Ishikawa (cell line): ENCODE measurements around the gene TRIM54.

ENCODE experiments used
- CEBPB ChIP-seq: IDR thresholded peaks from 2 replicates; pipeline ENCODE4 v1.6.1; 2012
- EP300 ChIP-seq: IDR thresholded peaks from 2 replicates; pipeline ENCODE4 v1.6.1; 2012; ENCODE audit warnings: borderline replicate concordance
- FOXM1 ChIP-seq: IDR thresholded peaks from 2 replicates; pipeline ENCODE4 v1.6.1; 2012; ENCODE audit warnings: low read depth, borderline replicate concordance
- RAD21 ChIP-seq: IDR thresholded peaks from 2 replicates; pipeline ENCODE4 v1.6.1; 2012; ENCODE audit warnings: low read depth
- TAF1 ChIP-seq: IDR thresholded peaks from 2 replicates; pipeline ENCODE4 v1.6.1; 2012; ENCODE audit warnings: low read depth, mild to moderate bottlenecking
- TCF12 ChIP-seq: IDR thresholded peaks from 2 replicates; pipeline ENCODE4 v1.6.1; 2012; ENCODE audit warnings: low read depth
- TEAD4 ChIP-seq: IDR thresholded peaks from 2 replicates; pipeline ENCODE4 v1.6.1; 2012
- YY1 ChIP-seq: IDR thresholded peaks from 2 replicates; pipeline ENCODE4 v1.6.1; 2012; ENCODE audit warnings: low read depth
- ZBTB7A ChIP-seq: IDR thresholded peaks from 2 replicates; pipeline ENCODE4 v1.6.1; 2012; ENCODE audit warnings: low read depth
- TF ChIP-seq, protein P1 (sequence below): IDR thresholded peaks from 2 replicates; pipeline ENCODE4 v1.6.1; 2012
- TF ChIP-seq, protein P2 (sequence below): IDR thresholded peaks from 2 replicates; pipeline ENCODE4 v1.6.1; 2012; ENCODE audit warnings: low read depth, mild to moderate bottlenecking
- TF ChIP-seq, protein P3 (sequence below): IDR thresholded peaks from 2 replicates; pipeline ENCODE4 v1.6.1; 2012

DNA sequence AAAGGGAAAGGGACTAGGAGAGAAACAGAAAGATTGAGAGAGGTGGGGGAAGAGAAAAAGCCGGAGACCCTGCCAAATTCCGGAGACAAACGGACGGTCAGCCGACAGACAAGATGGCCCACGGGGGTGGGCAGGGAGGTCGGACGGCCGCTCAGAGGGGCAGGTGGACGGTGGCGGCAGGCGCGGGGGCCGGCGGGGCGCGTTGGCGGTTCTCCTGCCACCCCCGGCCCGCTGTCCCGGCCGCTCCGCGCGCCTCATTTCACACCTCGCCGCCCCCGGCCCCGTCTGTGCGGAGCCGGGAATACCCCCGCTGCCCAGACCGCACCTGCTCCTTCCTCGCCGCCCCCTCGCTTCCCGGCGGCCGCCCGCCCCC is 20.3 kb upstream of the TRIM54 start:
- TF ChIP-seq, protein P1, sequence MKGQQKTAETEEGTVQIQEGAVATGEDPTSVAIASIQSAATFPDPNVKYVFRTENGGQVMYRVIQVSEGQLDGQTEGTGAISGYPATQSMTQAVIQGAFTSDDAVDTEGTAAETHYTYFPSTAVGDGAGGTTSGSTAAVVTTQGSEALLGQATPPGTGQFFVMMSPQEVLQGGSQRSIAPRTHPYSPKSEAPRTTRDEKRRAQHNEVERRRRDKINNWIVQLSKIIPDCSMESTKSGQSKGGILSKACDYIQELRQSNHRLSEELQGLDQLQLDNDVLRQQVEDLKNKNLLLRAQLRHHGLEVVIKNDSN, result no peak
- TF ChIP-seq EP300 (no peak), CEBPB (no peak), ZBTB7A (no peak), TAF1 (no peak), RAD21 (no peak), TCF12 (no peak), TEAD4 (no peak), FOXM1 (no peak), YY1 (no peak)
- TF ChIP-seq, protein P2, sequence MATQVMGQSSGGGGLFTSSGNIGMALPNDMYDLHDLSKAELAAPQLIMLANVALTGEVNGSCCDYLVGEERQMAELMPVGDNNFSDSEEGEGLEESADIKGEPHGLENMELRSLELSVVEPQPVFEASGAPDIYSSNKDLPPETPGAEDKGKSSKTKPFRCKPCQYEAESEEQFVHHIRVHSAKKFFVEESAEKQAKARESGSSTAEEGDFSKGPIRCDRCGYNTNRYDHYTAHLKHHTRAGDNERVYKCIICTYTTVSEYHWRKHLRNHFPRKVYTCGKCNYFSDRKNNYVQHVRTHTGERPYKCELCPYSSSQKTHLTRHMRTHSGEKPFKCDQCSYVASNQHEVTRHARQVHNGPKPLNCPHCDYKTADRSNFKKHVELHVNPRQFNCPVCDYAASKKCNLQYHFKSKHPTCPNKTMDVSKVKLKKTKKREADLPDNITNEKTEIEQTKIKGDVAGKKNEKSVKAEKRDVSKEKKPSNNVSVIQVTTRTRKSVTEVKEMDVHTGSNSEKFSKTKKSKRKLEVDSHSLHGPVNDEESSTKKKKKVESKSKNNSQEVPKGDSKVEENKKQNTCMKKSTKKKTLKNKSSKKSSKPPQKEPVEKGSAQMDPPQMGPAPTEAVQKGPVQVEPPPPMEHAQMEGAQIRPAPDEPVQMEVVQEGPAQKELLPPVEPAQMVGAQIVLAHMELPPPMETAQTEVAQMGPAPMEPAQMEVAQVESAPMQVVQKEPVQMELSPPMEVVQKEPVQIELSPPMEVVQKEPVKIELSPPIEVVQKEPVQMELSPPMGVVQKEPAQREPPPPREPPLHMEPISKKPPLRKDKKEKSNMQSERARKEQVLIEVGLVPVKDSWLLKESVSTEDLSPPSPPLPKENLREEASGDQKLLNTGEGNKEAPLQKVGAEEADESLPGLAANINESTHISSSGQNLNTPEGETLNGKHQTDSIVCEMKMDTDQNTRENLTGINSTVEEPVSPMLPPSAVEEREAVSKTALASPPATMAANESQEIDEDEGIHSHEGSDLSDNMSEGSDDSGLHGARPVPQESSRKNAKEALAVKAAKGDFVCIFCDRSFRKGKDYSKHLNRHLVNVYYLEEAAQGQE, result no peak
- TF ChIP-seq, protein P3, sequence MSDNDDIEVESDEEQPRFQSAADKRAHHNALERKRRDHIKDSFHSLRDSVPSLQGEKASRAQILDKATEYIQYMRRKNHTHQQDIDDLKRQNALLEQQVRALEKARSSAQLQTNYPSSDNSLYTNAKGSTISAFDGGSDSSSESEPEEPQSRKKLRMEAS, result no peak
